Ascending aorta (tissue), 2 donors: ENCODE data around the gene AK4. TPM values are rescaled to one million over a fixed set of nuclear protein-coding genes. Genes with fewer than 3 reads are reported as not detected.

Experiments used
- DNase-seq, 2 donors: peaks; one replicate each; pipeline ENCODE4 v3.0.0-alpha.2; 2019; ENCODE audit warnings: low spot score in 2 of 2
- H3K27ac ChIP-seq, 2 donors: fragments of 200-600 bp; sonication (generic); one replicate each; pipeline ENCODE4 v1.5.1; 2016 to 2017; ENCODE audit warnings: mild to moderate bottlenecking in 1 of 2
- H3K27me3 ChIP-seq: fragments of 200-600 bp; sonication (generic); one replicate; pipeline ENCODE4 v1.5.1; 2017
- H3K36me3 ChIP-seq, 2 donors: fragments of 200-600 bp; sonication (generic); one replicate each; pipeline ENCODE4 v1.5.1; 2016
- H3K4me1 ChIP-seq, 2 donors: fragments of 200-600 bp; sonication (generic); one replicate each; pipeline ENCODE4 v1.5.1; 2016 to 2017; ENCODE audit warnings: mild to moderate bottlenecking in 1 of 2
- H3K4me3 ChIP-seq, 2 donors: fragments of 200-600 bp; sonication (generic); one replicate each; pipeline ENCODE4 v1.5.1; 2016 to 2017; ENCODE audit warnings: mild to moderate bottlenecking in 1 of 2
- H3K9me3 ChIP-seq, 2 donors: fragments of 200-600 bp; sonication (generic); one replicate each; pipeline ENCODE4 v1.5.1; 2016
- CTCF ChIP-seq, 3 experiments: fragments of 200-600 bp in 2 of 3; fragments of 450-650 bp in 1 of 3; sonication (generic) in 2 of 3; IDR thresholded peaks; one replicate each; pipeline ENCODE4 v1.5.1; 2016 to 2019; ENCODE audit warnings: antibody characterized with exemption in 3 of 3, mild to moderate bottlenecking in 1 of 3, moderate library complexity in 1 of 3
- intact Hi-C: fragments of 100-400 bp; cut with DNase I; formaldehyde crosslinking; loops from one replicate; pipeline ENCODE4 v1.15.1; 2023
- total RNA-seq: library from RNA; depleted of rRNA; stranded (reverse); fragments of >200 nt; gene quantifications from one replicate; pipeline ENCODE4 v1.1.0, GENCODE V29; 2016

Gene AK4
- total RNA-seq, 1 donor from 2014 or later: 29.5 TPM

- no peaks in the 10 kb centered on the region for H3K9me3 ChIP-seq
- no peak overlapping the region for H3K27ac ChIP-seq
- no peak for DNase-seq
- TF ChIP-seq CTCF (IDR thresholded peaks at IDR 0.05): no peak
- intact Hi-C loops: no loop called here
- H3K4me1 ChIP-seq: no peaks in the 10 kb centered on the region
- no peaks in the 10 kb centered on the region for H3K36me3 ChIP-seq
- no peaks in the 10 kb centered on the region for H3K27me3 ChIP-seq
- H3K4me3 ChIP-seq: no peak overlapping the region
These were observed 130.5 kb downstream of the AK4 start for GRCh38 chr1:65278376-65279069.

GRCh38 chr1:65279070-65279779 lies 131.2 kb downstream of the AK4 start:
- Histone ChIP-seq H3K4me3 (no peak overlapping the region), H3K36me3 (no peaks in the 10 kb centered on the region), H3K9me3 (no peaks in the 10 kb centered on the region), H3K27me3 (no peaks in the 10 kb centered on the region), H3K27ac (no peak overlapping the region), H3K4me1 (no peaks in the 10 kb centered on the region)
- TF ChIP-seq CTCF (IDR thresholded peaks at IDR 0.05): no peak
- DNase-seq: no peak
- intact Hi-C loops: no loop called here

Other genes with a start within 250 kb of the AK4 start
- gene JAK1, start 181.7 kb upstream of the AK4 start, total RNA-seq: 53.5 TPM
- 0.21 TPM for gene DNAJC6, start 161.3 kb downstream of the AK4 start, total RNA-seq